MCF 10A (cell line): ENCODE data around the gene GNG7. TPM values are rescaled to one million over a fixed set of nuclear protein-coding genes. Genes with fewer than 3 reads are reported as not detected.
"Not testable (repeated sequence)": the region's sequence is repeated elsewhere in the genome, so short reads cannot be mapped to it uniquely, and the experiment has no call there.

ENCODE experiments used
- BruUV-seq: library from RNA; stranded (reverse); fragments of 400-500 nt; replicated peaks from 2 replicates; lab custom pipeline; 2021; lab: Mats Ljungman, UMichigan
- CTCF ChIA-PET: fragments of 300-600 bp; sonication (Branson Sonifier 250); formaldehyde crosslinking; extraction: SDS; loops from one replicate; lab custom pipeline; 2021; ENCODE audit warnings: antibody characterized with exemption, inconsistent platforms; lab: Yijun Ruan, JAX
- POLR2A ChIA-PET: fragments of 300-600, 350-650 bp; sonication (Branson Sonifier 250); formaldehyde crosslinking; extraction: SDS; loops from one replicate; lab custom pipeline; 2020; ENCODE audit warnings: antibody characterized with exemption, inconsistent platforms; lab: Yijun Ruan, JAX
- DNase-seq: peaks from one replicate; pipeline ENCODE4 v3.0.0-alpha.2; 2018; ENCODE audit not compliant: unreplicated experiment
- H3K27ac Mint-ChIP-seq: one replicate; pipeline ENCODE4 v1.8.0; 2022; ENCODE audit warnings: mild to moderate bottlenecking, low read depth, mixed read lengths; ENCODE audit not compliant: unreplicated experiment
- H3K27me3 Mint-ChIP-seq: one replicate; pipeline ENCODE4 v1.8.0; 2022; ENCODE audit warnings: mixed read lengths; ENCODE audit not compliant: insufficient read depth, unreplicated experiment
- H3K36me3 Mint-ChIP-seq: one replicate; pipeline ENCODE4 v1.8.0; 2022; ENCODE audit warnings: mild to moderate bottlenecking, moderate library complexity, mixed read lengths; ENCODE audit not compliant: insufficient read depth, unreplicated experiment
- H3K4me1 Mint-ChIP-seq: one replicate; pipeline ENCODE4 v1.8.0; 2022; ENCODE audit warnings: mixed read lengths; ENCODE audit not compliant: insufficient read depth, unreplicated experiment
- H3K4me3 Mint-ChIP-seq: one replicate; pipeline ENCODE4 v1.8.0; 2022; ENCODE audit warnings: mild to moderate bottlenecking, moderate library complexity, mixed read lengths; ENCODE audit not compliant: unreplicated experiment
- H3K9me3 Mint-ChIP-seq: one replicate; pipeline ENCODE4 v1.8.0; 2022; ENCODE audit warnings: mixed read lengths; ENCODE audit not compliant: unreplicated experiment
- CTCF ChIP-seq: fragments of 200-600 bp; IDR thresholded peaks from one replicate; pipeline ENCODE4 v1.8.0; 2022; ENCODE audit warnings: antibody characterized with exemption, mild to moderate bottlenecking; ENCODE audit not compliant: unreplicated experiment
- intact Hi-C: fragments of 100-400 bp; cut with micrococcal nuclease; formaldehyde crosslinking; loops from 2 replicates; pipeline ENCODE4 v1.14.1; 2022
- microRNA-seq: library from miRNA; unstranded; fragments of <30 nt; microRNA quantifications from one replicate; pipeline ENCODE4 v1.2.0, GENCODE V29; 2022
- total RNA-seq: library from RNA; stranded (reverse); gene quantifications from 2 replicates; pipeline ENCODE4 v1.2.3, GENCODE V29; 2022

GNG7 gene
- total RNA-seq, 1 experiment from 2014 or later = 0.51 TPM

- ChIA-PET POLR2A (interaction anchor here (1.5 kb wide), 1 partner anchor 10 kb away, joined by 5 read pairs; no protein-coding TSS in a partner anchor), CTCF (interaction anchor here (0.7 kb wide), 1 partner anchor 147 kb away, joined by 3 read pairs; no protein-coding TSS in a partner anchor)
- no peaks in the 10 kb centered on the region for H3K36me3 Mint-ChIP-seq
- intact Hi-C loops = no loop called here
- H3K9me3 Mint-ChIP-seq = no peaks in the 10 kb centered on the region
- no TSS peak for BruUV-seq
- TF ChIP-seq CTCF = no peak
- H3K27me3 Mint-ChIP-seq = no peaks in the 10 kb centered on the region
- H3K27ac Mint-ChIP-seq = no peak overlapping the region
- no peak overlapping the region for H3K4me3 Mint-ChIP-seq
- DNase-seq = no peak
- H3K4me1 Mint-ChIP-seq = peaks cover 13% of the 10 kb centered on the region
Measured at GRCh38 chr19:2464389-2464788, 238.1 kb downstream of the GNG7 start.

GRCh38 chr19:2463694-2464093, 238.8 kb downstream of the GNG7 start:
- CTCF ChIA-PET = interaction anchor here (0.6 to 0.7 kb wide), 3 partner anchors 134 to 230 kb away, joined by 3 to 6 read pairs (median 3); no protein-coding TSS in a partner anchor
- H3K4me1 Mint-ChIP-seq, DNase-seq, BruUV-seq, H3K27me3 Mint-ChIP-seq, intact Hi-C loops, H3K36me3 Mint-ChIP-seq, H3K9me3 Mint-ChIP-seq, H3K4me3 Mint-ChIP-seq, H3K27ac Mint-ChIP-seq: not testable (repeated sequence)
- POLR2A ChIA-PET = interaction anchor here (0.9 to 3.5 kb wide), 9 partner anchors 13 to 431 kb away, joined by 3 to 26 read pairs (median 4); partner anchors contain the start of gene GADD45B

- H3K9me3 Mint-ChIP-seq = no peaks in the 10 kb centered on the region
- POLR2A ChIA-PET = interaction anchor here (0.6 to 3.5 kb wide), 18 partner anchors 9 to 605 kb away, joined by 3 to 26 read pairs (median 4); partner anchors contain the start of genes GADD45B and TIMM13
- BruUV-seq = TSS peak; percentile 88
- peak overlapping the region; percentile 91 for H3K4me3 Mint-ChIP-seq
- DNase-seq = peak; percentile 97
- H3K4me1 Mint-ChIP-seq = peaks cover 9% of the 10 kb centered on the region
- no peaks in the 10 kb centered on the region for H3K27me3 Mint-ChIP-seq
- H3K36me3 Mint-ChIP-seq = no peaks in the 10 kb centered on the region
- intact Hi-C loops = no loop called here
- TF ChIP-seq CTCF = no peak
- no peak overlapping the region for H3K27ac Mint-ChIP-seq
- CTCF ChIA-PET = interaction anchor here (0.6 to 1.0 kb wide), 5 partner anchors 36 to 1157 kb away, joined by 3 to 6 read pairs (median 3); no protein-coding TSS in a partner anchor
Measured at GRCh38 chr19:2462635-2463421, 239.7 kb downstream of the GNG7 start.

GRCh38 chr19:2461751-2462634, 240.5 kb downstream of the GNG7 start:
- intact Hi-C loops = no loop called here
- CTCF ChIA-PET = no interaction called here
- POLR2A ChIA-PET = interaction anchor here (0.7 to 3.5 kb wide), 5 partner anchors 15 to 165 kb away, joined by 3 to 26 read pairs (median 4); partner anchors contain the start of genes GADD45B and TIMM13
- DNase-seq = peak; percentile 90
- Mint-ChIP-seq H3K27me3 (no peaks in the 10 kb centered on the region), H3K27ac (no peak overlapping the region), H3K4me3 (peak overlapping the region; percentile 91), H3K9me3 (no peaks in the 10 kb centered on the region), H3K36me3 (no peaks in the 10 kb centered on the region), H3K4me1 (peaks cover 16% of the 10 kb centered on the region)
- TF ChIP-seq CTCF = peak; percentile 21
- BruUV-seq = TSS peak; percentile 55

Small RNAs within 50 kb of the gene (microRNA-seq; reads per million reads assigned to microRNA genes)
- gene MIR7850 = not detected

Other genes with a start within 250 kb of the GNG7 start
- gene LMNB2, start 245.7 kb downstream of the GNG7 start, total RNA-seq = 85.2 and 85.6 TPM in 2 replicates
- gene GADD45B, start 226.6 kb downstream of the GNG7 start, total RNA-seq = 28.0 and 53.8 TPM in 2 replicates
- 0.37 and 0.74 TPM in 2 replicates for gene DIRAS1, start 18.7 kb upstream of the GNG7 start, total RNA-seq
- gene SLC39A3, start 37.3 kb upstream of the GNG7 start, total RNA-seq = 21.3 and 29.9 TPM in 2 replicates
- 63.2 and 66.6 TPM in 2 replicates for gene SGTA, start 80.6 kb upstream of the GNG7 start, total RNA-seq
- 93.7 and 114 TPM in 2 replicates for gene THOP1, start 82.8 kb upstream of the GNG7 start, total RNA-seq
- gene ZNF554, start 117.2 kb upstream of the GNG7 start, total RNA-seq = 3.1 and 4.0 TPM in 2 replicates
- 4.9 and 6.6 TPM in 2 replicates for gene ZNF555, start 138.8 kb upstream of the GNG7 start, total RNA-seq
- gene ZNF556, start 164.6 kb upstream of the GNG7 start, total RNA-seq = not detected in 2 replicates
- 4.8 and 5.5 TPM in 2 replicates for gene ZNF57, start 198.2 kb upstream of the GNG7 start, total RNA-seq
- 4.7 and 4.9 TPM in 2 replicates for gene ZNF77, start 242.3 kb upstream of the GNG7 start, total RNA-seq